SK-N-SH (cell line): Measurements from ENCODE around the gene SPINT2. TPM values are rescaled to one million over a fixed set of nuclear protein-coding genes. Genes with fewer than 3 reads are reported as not detected.

Source experiments
- CTCF ChIA-PET: fragments of 300-600, 350-600 bp; formaldehyde crosslinking; extraction: SDS; loops from one replicate; lab custom pipeline; 2021; lab: Yijun Ruan, JAX
- POLR2A ChIA-PET: fragments of 350-600 bp; sonication (Branson Sonifier 250); formaldehyde crosslinking; extraction: SDS; loops from one replicate; lab custom pipeline; 2020; ENCODE audit warnings: antibody characterized with exemption, inconsistent platforms; lab: Yijun Ruan, JAX
- DNase-seq: peaks from one replicate; pipeline ENCODE4 v3.0.0; 2012
- H2AFZ ChIP-seq: fragments of 200-600 bp; sonication (generic); 2 replicates; pipeline ENCODE4 v1.8.1; 2016; ENCODE audit warnings: antibody characterized with exemption, mild to moderate bottlenecking, low read depth
- H3F3A ChIP-seq: fragments of 200-600 bp; sonication (generic); replicated peaks from 2 replicates; pipeline ENCODE3; 2016; ENCODE audit warnings: antibody characterized with exemption, mild to moderate bottlenecking; ENCODE audit not compliant: insufficient read depth
- H3K27ac ChIP-seq, 2 experiments: fragments of 200-500 bp in 1 of 2; fragments of 200-600 bp in 1 of 2; sonication (Bioruptor generic) in 1 of 2; sonication (generic), shearing (Covaris generic) in 1 of 2; 2 replicates each; pipeline versions ENCODE4 v1.5.1 to v1.6.1; 2014 to 2016; ENCODE audit warnings: low read depth in 2 of 2, inconsistent platforms in 1 of 2, low read length in 1 of 2, mild to moderate bottlenecking in 1 of 2, mixed read lengths in 1 of 2
- H3K27me3 ChIP-seq: fragments of 200-600 bp; sonication (generic), shearing (Covaris generic); 2 replicates; pipeline ENCODE4 v1.6.1; 2016; ENCODE audit warnings: mixed run types; ENCODE audit not compliant: insufficient read depth
- H3K36me3 ChIP-seq, 2 experiments: fragments of 200-500 bp in 1 of 2; fragments of 200-600 bp in 1 of 2; sonication (Bioruptor generic) in 1 of 2; sonication (generic) in 1 of 2; replicated peaks in 1 of 2; 2 replicates each; pipeline versions ENCODE3 to v1.5.1; 2014 to 2016; ENCODE audit warnings: low read length in 1 of 2, mild to moderate bottlenecking in 1 of 2; ENCODE audit not compliant: insufficient read depth in 2 of 2, control insufficient read depth in 1 of 2
- H3K4me1 ChIP-seq, 2 experiments: fragments of 200-500 bp in 1 of 2; fragments of 200-600 bp in 1 of 2; sonication (Bioruptor generic) in 1 of 2; sonication (generic), shearing (Covaris generic) in 1 of 2; 2 replicates each; pipeline versions ENCODE4 v1.5.1 to v1.6.1; 2014 to 2016; ENCODE audit warnings: low read depth in 1 of 2, low read length in 1 of 2, mixed run types in 1 of 2; ENCODE audit not compliant: insufficient read depth in 2 of 2, control insufficient read depth in 1 of 2
- H3K4me2 ChIP-seq: fragments of 200-600 bp; sonication (generic), shearing (Covaris generic); 2 replicates; pipeline ENCODE4 v1.6.1; 2017; ENCODE audit warnings: mixed run types
- H3K4me3 ChIP-seq, 2 experiments: fragments of 200-500 bp in 1 of 2; fragments of 200-600 bp in 1 of 2; sonication (Bioruptor generic) in 1 of 2; sonication (generic), shearing (Covaris generic) in 1 of 2; 2 replicates each; pipeline versions ENCODE4 v1.5.1 to v1.8.1; 2014 to 2016; ENCODE audit warnings: low read depth in 2 of 2, inconsistent platforms in 1 of 2, low read length in 1 of 2, mild to moderate bottlenecking in 1 of 2, mixed read lengths in 1 of 2, moderate library complexity in 1 of 2
- H3K79me2 ChIP-seq: fragments of 200-600 bp; sonication (generic); 2 replicates; pipeline ENCODE4 v1.8.1; 2017; ENCODE audit warnings: mild to moderate bottlenecking; ENCODE audit not compliant: insufficient read depth
- H3K9ac ChIP-seq: fragments of 200-600 bp; sonication (generic); 2 replicates; pipeline ENCODE4 v1.6.1; 2017; ENCODE audit warnings: mixed run types
- H3K9me2 ChIP-seq: fragments of 200-600 bp; sonication (generic); 2 replicates; pipeline ENCODE4 v1.6.1; 2017; ENCODE audit warnings: mixed run types
- H3K9me3 ChIP-seq: fragments of 200-600 bp; sonication (generic); 2 replicates; pipeline ENCODE4 v1.6.1; 2017; ENCODE audit warnings: mixed run types, mild to moderate bottlenecking, moderate library complexity
- H4K20me1 ChIP-seq: fragments of 200-600 bp; sonication (generic); 2 replicates; pipeline ENCODE4 v1.6.1; 2017; ENCODE audit warnings: mild to moderate bottlenecking, mixed run types; ENCODE audit not compliant: insufficient read depth
- EP300 ChIP-seq, 2 experiments: IDR thresholded peaks; 2 replicates each; pipeline versions ENCODE4 v1.4.0 to v1.6.1; 2012; ENCODE audit warnings: borderline replicate concordance in 1 of 2, low read depth in 1 of 2, low read length in 1 of 2
- EZH2phosphoT487 ChIP-seq: fragments of 200-600 bp; sonication (generic); IDR thresholded peaks from 2 replicates; pipeline ENCODE4 v1.6.1; 2017; ENCODE audit warnings: low read depth, mixed run types, mild to moderate bottlenecking, antibody characterized with exemption, moderate library complexity, borderline replicate concordance
- FOSL2 ChIP-seq: IDR thresholded peaks from 2 replicates; pipeline ENCODE4 v1.4.0; 2012; ENCODE audit warnings: low read depth, mild to moderate bottlenecking, moderate library complexity, borderline replicate concordance
- FOXJ3 ChIP-seq: sonication (generic); formaldehyde crosslinking; IDR thresholded peaks from 2 replicates; pipeline ENCODE4 v1.5.1; 2020; ENCODE audit warnings: mild to moderate bottlenecking, missing genetic modification reagents
- FOXM1 ChIP-seq: IDR thresholded peaks from 2 replicates; pipeline ENCODE4 v1.4.0; 2012; ENCODE audit warnings: low read depth, mild to moderate bottlenecking
- MEF2A ChIP-seq: IDR thresholded peaks from 2 replicates; pipeline ENCODE4 v1.4.0; 2012; ENCODE audit warnings: low read depth, borderline replicate concordance
- NFIC ChIP-seq: IDR thresholded peaks from 2 replicates; pipeline ENCODE4 v1.4.0; 2012; ENCODE audit warnings: borderline replicate concordance
- NRF1 ChIP-seq: IDR thresholded peaks from 2 replicates; pipeline ENCODE4 v1.6.1; 2012; ENCODE audit warnings: low read depth, mild to moderate bottlenecking, low read length
- POLR2AphosphoS5 ChIP-seq: IDR thresholded peaks from 2 replicates; pipeline ENCODE4 v1.6.1; 2012; ENCODE audit warnings: low read depth, low read length
- RAD21 ChIP-seq: IDR thresholded peaks from 2 replicates; pipeline ENCODE4 v1.6.1; 2012; ENCODE audit warnings: mild to moderate bottlenecking, low read length
- RFX5 ChIP-seq: IDR thresholded peaks from 2 replicates; pipeline ENCODE4 v1.6.1; 2012; ENCODE audit warnings: mild to moderate bottlenecking, improper control_type of control experiment, low read length
- SIN3A ChIP-seq: IDR thresholded peaks from 2 replicates; pipeline ENCODE4 v1.6.1; 2012; ENCODE audit warnings: low read depth, mild to moderate bottlenecking, low read length, moderate library complexity, borderline replicate concordance
- TEAD4 ChIP-seq: IDR thresholded peaks from 2 replicates; pipeline ENCODE4 v1.4.0; 2012; ENCODE audit warnings: mild to moderate bottlenecking, borderline replicate concordance; ENCODE audit not compliant: insufficient read depth
- USF1 ChIP-seq: IDR thresholded peaks from 2 replicates; pipeline ENCODE4 v1.4.0; 2012; ENCODE audit warnings: low read depth, borderline replicate concordance
- YY1 ChIP-seq: IDR thresholded peaks from 2 replicates; pipeline ENCODE4 v1.4.0; 2012; ENCODE audit warnings: low read depth, mild to moderate bottlenecking
- WGBS: methylation state at CpG from one replicate; pipeline ENCODE4 v1.1.6; 2017; ENCODE audit warnings: low lambda C conversion rate; 5-methylcytosine and 5-hydroxymethylcytosine counted together
- polyA plus RNA-seq, 3 experiments: library from polyadenylated mRNA; depleted of rRNA; stranded (reverse); fragments of >200 nt; gene quantifications; 2 replicates each; pipeline ENCODE4 v1.2.3, GENCODE V29; 2012
- TF ChIP-seq, protein P1 (sequence below): IDR thresholded peaks from 2 replicates; pipeline ENCODE4 v1.6.1; 2012; ENCODE audit warnings: mild to moderate bottlenecking, low read depth, low read length, moderate library complexity
- TF ChIP-seq, protein P2 (sequence below): fragments of 150-350 bp; IDR thresholded peaks from 2 replicates; pipeline ENCODE4 v1.6.1; 2017; ENCODE audit warnings: antibody characterized with exemption, low read length, low read depth, borderline replicate concordance
- TF ChIP-seq, protein P3 (sequence below): fragments of 150-350 bp; IDR thresholded peaks from 2 replicates; pipeline ENCODE4 v1.6.1; 2016; ENCODE audit warnings: mild to moderate bottlenecking, low read depth, low read length
- TF ChIP-seq, protein P4 (sequence below): IDR thresholded peaks from 2 replicates; pipeline ENCODE4; 2012

SPINT2 gene
- polyA plus RNA-seq, 1 of the 3 experiments (the other 2 are of a cell fraction), result 1.0 TPM

DNA sequence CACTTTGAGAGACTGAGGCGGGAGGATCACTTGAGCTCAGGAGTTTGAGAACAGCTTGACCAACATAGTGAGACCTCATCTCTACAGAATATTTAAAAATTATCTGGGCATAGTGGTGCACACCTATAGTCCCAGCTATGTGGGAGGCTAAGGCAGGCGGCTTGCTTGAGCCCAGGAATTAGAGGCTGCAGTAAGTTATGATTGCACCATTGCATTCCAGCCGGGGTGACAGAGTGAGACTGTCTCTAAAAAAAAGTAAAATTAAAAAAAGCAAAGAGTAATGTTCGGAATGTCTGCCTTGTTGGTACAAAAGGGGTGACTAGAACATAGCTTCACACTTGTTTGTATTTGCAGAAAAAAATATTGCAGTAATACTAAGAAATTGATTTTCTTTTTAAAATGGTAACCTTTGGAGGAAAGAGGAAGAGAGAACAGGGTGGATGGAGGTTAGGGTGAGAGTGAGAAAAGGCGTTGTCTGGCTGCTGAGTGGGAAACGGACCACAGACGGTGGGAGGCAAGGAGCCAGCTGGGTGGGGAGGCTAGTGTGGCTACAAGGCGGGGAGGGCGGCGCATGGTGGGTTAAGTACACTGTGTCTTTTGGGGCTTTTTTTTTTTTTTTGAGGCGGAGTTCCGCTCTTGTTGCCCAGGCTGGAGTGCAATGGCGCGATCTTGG is 18.4 kb upstream of the SPINT2 start:
- DNase-seq, result no peak

GRCh38 chr19:38247126-38247525 is 17.2 kb upstream of the SPINT2 start:
- H3K4me1 ChIP-seq, result peaks cover 0 to 7% of the 10 kb centered on the region in 2 experiments; a peak in 2 of 4 replicates
- H3K4me3 ChIP-seq, result no peak overlapping the region
- DNase-seq, result no peak
- H3K9ac ChIP-seq, result no peak overlapping the region
- ChIA-PET CTCF (interaction anchor here (0.6 to 7.2 kb wide), 7 partner anchors 7 to 349 kb away, joined by 3 to 76 read pairs (median 7); partner anchors contain the start of genes CATSPERG and PPP1R14A), POLR2A (no interaction called here)
- no peak overlapping the region for H3K4me2 ChIP-seq
- H3K36me3 ChIP-seq, result no peaks in the 10 kb centered on the region
- H3K79me2 ChIP-seq, result no peaks in the 10 kb centered on the region
- no peaks in the 10 kb centered on the region for H3F3A ChIP-seq
- H3K9me2 ChIP-seq, result no peaks in the 10 kb centered on the region
- 93% methylated on average over 5 of the region's 5 CpGs for WGBS
- no peaks in the 10 kb centered on the region for H4K20me1 ChIP-seq
- no peaks in the 10 kb centered on the region for H3K9me3 ChIP-seq
- H2AFZ ChIP-seq, result no peak overlapping the region
- no peaks in the 10 kb centered on the region for H3K27me3 ChIP-seq
- H3K27ac ChIP-seq, result no peak overlapping the region
- no peak for TF ChIP-seq RAD21
- no peak for TF ChIP-seq RFX5
- no peak for TF ChIP-seq POLR2AphosphoS5
- TF ChIP-seq EP300 (IDR thresholded peaks at IDR 0.05; ENCODE audit: borderline replicate concordance in 1 of 2, low read depth in 1 of 2, low read length in 1 of 2), result no peak
- TF ChIP-seq FOXM1, result no peak
- TF ChIP-seq, protein P1, sequence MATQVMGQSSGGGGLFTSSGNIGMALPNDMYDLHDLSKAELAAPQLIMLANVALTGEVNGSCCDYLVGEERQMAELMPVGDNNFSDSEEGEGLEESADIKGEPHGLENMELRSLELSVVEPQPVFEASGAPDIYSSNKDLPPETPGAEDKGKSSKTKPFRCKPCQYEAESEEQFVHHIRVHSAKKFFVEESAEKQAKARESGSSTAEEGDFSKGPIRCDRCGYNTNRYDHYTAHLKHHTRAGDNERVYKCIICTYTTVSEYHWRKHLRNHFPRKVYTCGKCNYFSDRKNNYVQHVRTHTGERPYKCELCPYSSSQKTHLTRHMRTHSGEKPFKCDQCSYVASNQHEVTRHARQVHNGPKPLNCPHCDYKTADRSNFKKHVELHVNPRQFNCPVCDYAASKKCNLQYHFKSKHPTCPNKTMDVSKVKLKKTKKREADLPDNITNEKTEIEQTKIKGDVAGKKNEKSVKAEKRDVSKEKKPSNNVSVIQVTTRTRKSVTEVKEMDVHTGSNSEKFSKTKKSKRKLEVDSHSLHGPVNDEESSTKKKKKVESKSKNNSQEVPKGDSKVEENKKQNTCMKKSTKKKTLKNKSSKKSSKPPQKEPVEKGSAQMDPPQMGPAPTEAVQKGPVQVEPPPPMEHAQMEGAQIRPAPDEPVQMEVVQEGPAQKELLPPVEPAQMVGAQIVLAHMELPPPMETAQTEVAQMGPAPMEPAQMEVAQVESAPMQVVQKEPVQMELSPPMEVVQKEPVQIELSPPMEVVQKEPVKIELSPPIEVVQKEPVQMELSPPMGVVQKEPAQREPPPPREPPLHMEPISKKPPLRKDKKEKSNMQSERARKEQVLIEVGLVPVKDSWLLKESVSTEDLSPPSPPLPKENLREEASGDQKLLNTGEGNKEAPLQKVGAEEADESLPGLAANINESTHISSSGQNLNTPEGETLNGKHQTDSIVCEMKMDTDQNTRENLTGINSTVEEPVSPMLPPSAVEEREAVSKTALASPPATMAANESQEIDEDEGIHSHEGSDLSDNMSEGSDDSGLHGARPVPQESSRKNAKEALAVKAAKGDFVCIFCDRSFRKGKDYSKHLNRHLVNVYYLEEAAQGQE, result no peak
- no peak for TF ChIP-seq NFIC
- no peak for TF ChIP-seq FOXJ3 (CRISPR knock-in tag)
- no peak for TF ChIP-seq MEF2A
- TF ChIP-seq, protein P2, sequence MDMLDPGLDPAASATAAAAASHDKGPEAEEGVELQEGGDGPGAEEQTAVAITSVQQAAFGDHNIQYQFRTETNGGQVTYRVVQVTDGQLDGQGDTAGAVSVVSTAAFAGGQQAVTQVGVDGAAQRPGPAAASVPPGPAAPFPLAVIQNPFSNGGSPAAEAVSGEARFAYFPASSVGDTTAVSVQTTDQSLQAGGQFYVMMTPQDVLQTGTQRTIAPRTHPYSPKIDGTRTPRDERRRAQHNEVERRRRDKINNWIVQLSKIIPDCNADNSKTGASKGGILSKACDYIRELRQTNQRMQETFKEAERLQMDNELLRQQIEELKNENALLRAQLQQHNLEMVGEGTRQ, result no peak
- no peak for TF ChIP-seq YY1
- no peak for TF ChIP-seq SIN3A
- TF ChIP-seq, protein P3, sequence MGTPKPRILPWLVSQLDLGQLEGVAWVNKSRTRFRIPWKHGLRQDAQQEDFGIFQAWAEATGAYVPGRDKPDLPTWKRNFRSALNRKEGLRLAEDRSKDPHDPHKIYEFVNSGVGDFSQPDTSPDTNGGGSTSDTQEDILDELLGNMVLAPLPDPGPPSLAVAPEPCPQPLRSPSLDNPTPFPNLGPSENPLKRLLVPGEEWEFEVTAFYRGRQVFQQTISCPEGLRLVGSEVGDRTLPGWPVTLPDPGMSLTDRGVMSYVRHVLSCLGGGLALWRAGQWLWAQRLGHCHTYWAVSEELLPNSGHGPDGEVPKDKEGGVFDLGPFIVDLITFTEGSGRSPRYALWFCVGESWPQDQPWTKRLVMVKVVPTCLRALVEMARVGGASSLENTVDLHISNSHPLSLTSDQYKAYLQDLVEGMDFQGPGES, result no peak

More for the DNA sequence above, 18.4 kb upstream of the SPINT2 start:
- Histone ChIP-seq H4K20me1 (no peaks in the 10 kb centered on the region), H3K27ac (no peak overlapping the region), H3K27me3 (no peaks in the 10 kb centered on the region), H3K79me2 (no peaks in the 10 kb centered on the region), H3F3A (no peaks in the 10 kb centered on the region), H3K9me3 (no peaks in the 10 kb centered on the region), H3K36me3 (no peaks in the 10 kb centered on the region), H3K4me2 (no peak overlapping the region), H3K9me2 (no peaks in the 10 kb centered on the region), H2AFZ (no peak overlapping the region), H3K4me3 (no peak overlapping the region), H3K9ac (no peak overlapping the region), H3K4me1 (peaks cover 0 to 1% of the 10 kb centered on the region in 2 experiments; a peak in 1 of 4 replicates)
- 91% methylated on average over 14 of the region's 14 CpGs for WGBS
- POLR2A ChIA-PET, result interaction anchor here (0.6 kb wide), 1 partner anchor 283 kb away, joined by 3 read pairs; no protein-coding TSS in a partner anchor
- TF ChIP-seq, protein P4, sequence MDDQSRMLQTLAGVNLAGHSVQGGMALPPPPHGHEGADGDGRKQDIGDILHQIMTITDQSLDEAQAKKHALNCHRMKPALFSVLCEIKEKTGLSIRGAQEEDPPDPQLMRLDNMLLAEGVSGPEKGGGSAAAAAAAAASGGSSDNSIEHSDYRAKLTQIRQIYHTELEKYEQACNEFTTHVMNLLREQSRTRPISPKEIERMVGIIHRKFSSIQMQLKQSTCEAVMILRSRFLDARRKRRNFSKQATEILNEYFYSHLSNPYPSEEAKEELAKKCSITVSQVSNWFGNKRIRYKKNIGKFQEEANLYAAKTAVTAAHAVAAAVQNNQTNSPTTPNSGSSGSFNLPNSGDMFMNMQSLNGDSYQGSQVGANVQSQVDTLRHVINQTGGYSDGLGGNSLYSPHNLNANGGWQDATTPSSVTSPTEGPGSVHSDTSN, result no peak
- TF ChIP-seq FOSL2 (no peak), SIN3A (no peak), FOXM1 (no peak), USF1 (no peak), NRF1 (no peak), TEAD4 (no peak), EZH2phosphoT487 (no peak)
- CTCF ChIA-PET, result interaction anchor here (1.2 to 7.2 kb wide), 5 partner anchors 8 to 104 kb away, joined by 3 to 76 read pairs (median 41); partner anchors contain the start of genes CATSPERG and PPP1R14A
